GM12801 (cell line): ENCODE data around the gene GPC5.

ENCODE experiments used
- TF ChIP-seq, protein P1 (sequence below): IDR thresholded peaks from one replicate; pipeline ENCODE4 v1.5.1; 2011; ENCODE audit warnings: control low read depth; ENCODE audit not compliant: insufficient read length; ENCODE audit errors: extremely low read depth

The GPC5 gene

DNA sequence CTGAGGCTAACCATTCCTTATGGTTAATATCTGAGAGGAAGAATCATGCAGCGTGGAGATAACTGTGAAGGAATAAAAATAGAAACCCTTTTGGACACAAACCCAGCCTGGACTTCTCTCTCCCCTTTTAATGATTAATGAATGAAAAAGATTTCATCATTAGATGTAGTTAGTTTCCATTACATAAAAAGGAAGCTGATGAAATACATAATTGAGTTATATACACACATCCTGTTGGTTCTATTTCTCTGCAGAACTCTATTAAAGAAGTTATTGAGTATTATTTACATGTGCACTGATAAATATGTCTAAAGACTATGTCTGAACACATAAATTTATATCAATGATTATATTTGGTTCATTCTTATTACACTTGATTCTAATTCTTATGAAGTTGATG is 465.3 kb downstream of the GPC5 start:
- TF ChIP-seq, protein P1, sequence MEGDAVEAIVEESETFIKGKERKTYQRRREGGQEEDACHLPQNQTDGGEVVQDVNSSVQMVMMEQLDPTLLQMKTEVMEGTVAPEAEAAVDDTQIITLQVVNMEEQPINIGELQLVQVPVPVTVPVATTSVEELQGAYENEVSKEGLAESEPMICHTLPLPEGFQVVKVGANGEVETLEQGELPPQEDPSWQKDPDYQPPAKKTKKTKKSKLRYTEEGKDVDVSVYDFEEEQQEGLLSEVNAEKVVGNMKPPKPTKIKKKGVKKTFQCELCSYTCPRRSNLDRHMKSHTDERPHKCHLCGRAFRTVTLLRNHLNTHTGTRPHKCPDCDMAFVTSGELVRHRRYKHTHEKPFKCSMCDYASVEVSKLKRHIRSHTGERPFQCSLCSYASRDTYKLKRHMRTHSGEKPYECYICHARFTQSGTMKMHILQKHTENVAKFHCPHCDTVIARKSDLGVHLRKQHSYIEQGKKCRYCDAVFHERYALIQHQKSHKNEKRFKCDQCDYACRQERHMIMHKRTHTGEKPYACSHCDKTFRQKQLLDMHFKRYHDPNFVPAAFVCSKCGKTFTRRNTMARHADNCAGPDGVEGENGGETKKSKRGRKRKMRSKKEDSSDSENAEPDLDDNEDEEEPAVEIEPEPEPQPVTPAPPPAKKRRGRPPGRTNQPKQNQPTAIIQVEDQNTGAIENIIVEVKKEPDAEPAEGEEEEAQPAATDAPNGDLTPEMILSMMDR: no peak

DNA sequence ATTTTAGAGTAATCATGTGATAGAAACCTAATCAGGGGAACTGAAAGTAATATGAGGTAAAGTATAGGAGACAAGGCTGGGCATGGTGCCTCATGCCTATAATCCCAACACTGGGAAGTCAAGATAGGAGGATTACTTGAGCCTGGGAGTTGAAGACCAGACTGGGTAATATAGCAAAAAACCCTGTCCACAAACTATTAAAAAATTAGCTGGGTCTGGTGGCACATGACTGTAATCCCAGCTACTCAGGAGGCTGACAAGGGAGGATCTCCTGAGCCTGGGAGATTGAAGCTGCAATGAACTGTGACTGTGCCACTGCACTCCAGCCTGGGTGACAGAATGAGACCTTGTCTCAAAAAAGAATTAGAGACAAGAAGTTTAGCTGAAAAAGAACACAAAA is 469.9 kb downstream of the GPC5 start:
- TF ChIP-seq, protein P1: no peak

DNA sequence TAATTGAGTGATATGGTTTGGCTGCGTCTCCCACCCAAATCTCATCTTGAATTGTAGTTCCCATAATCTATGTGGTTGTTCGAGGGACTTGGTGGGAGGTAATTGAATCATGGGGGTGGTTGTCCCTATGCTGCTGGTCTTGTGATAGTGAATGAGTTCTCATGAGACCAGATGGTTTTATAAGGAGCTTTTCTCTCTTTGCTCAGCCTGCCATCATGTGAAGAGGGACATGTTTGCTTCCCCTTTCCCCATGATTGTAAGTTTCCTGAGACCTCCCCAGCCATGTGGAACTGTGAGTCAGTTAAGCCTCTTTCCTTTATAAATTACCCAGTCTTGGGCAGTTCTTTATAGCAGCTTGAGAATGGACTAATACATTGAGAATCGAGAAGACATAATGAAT is 480.1 kb downstream of the GPC5 start:
- TF ChIP-seq, protein P1: no peak

DNA sequence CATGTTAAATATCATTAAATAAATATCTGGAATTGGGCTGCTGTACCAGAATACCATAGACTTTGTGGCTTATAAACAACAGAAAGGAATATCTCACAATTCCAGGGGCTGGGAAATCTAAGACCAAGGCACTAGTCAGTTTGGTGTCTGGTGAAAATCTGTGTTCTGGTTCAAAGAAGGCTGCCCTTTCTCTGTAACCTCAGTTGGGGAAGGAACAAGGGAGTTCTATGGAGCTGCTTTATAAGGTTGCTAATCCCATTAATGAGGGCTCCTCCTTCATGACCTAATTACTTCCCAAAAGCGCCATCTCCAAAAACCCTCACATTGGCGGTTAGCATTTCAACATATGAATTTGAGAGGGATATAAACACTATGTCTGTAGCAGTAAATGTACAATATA is 480.9 kb downstream of the GPC5 start:
- TF ChIP-seq, protein P1: no peak

DNA sequence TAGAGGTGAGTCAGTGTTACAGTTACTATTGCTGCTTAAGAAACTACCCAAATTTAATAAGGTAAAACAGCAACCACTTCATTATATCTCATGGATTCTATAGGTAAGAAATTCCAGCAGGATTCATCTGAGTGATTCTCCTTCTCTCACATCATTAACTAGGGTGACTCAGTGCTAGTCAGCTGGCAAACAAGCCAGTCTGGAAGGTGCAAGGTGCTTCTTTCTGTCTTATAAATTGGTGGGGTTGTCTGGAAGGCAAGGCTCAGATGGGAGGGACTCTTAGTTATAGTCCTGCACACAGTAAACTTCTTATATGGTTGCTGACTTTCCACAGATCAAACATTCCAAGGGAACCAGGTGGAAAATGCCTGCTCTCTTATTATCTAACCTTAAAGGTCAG is 484.5 kb downstream of the GPC5 start:
- TF ChIP-seq, protein P1: no peak

DNA sequence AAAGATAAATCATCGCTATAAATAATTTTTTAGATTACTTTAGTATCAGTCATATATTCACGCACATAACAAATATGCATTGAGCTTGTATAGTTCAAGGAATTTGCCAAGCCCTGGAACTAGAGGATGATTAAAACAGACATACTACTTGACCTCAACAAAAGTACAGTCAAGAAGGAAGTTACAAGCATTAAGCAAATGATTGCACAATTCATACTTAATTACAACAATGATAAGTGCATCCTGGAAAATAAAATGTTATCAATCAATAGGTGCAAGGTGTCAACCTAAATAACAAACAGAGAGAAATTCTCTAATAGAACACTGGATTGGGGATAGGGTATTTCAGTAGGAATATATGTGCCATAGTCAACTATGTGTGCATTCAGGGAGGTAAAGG is 491.2 kb downstream of the GPC5 start:
- TF ChIP-seq, protein P1: no peak

DNA sequence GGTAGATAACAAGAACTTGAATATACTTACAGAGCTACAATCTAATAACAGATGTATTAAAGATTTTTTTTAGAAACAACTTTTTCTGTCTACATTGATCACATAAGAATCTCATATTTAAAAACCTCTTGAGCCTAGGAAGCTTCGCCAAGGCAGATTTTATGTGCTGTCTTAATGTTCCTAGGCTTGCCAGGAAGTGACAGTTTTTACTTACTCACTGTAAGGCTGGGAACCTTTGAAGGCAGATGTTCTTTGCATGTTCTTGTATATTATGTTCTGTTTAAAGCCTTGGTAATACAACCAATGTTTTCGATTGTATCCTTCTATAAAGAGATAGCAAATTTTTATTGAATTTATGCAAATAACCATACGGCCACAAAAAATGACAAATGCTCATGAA is 492.7 kb downstream of the GPC5 start:
- TF ChIP-seq, protein P1: no peak

DNA sequence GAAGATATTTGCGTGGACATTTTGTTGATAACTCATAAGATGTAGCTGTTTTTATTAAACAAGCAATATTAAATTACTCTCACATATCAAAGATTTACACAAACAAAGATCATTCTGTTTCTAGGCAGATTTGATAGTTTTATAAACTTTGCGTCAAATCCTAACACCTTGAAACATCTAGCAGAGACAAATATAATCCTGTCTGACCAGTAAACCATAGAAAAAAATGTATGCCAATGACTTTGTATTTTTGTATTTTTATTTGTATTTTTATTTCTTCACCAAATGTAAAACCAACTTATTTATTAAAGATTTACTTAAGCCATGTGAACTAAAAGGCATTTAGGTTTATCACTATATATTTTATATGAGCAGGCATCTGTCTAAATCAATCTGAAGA is 494.6 kb downstream of the GPC5 start:
- TF ChIP-seq, protein P1: no peak
